Stomach (tissue), 9 donors: ENCODE results near the gene TREM1. TPM values are rescaled to one million over a fixed set of nuclear protein-coding genes. Genes with fewer than 3 reads are reported as not detected.

Experiments
- DNase-seq, 2 donors: peaks; one replicate each; pipeline versions ENCODE4 v3.0.0 to v3.0.0-alpha.2; 2013 to 2019
- H3K27ac ChIP-seq, 5 donors: fragments of 200-600 bp in 4 of 5; sonication (generic) in 4 of 5; one replicate each; pipeline ENCODE4 v1.5.1; 2013 to 2019; ENCODE audit warnings: mild to moderate bottlenecking in 1 of 5, moderate library complexity in 1 of 5
- H3K27me3 ChIP-seq, 3 donors: fragments of 200-600 bp; sonication (generic); one replicate each; pipeline ENCODE4 v1.5.1; 2017 to 2019; ENCODE audit warnings: mixed run types in 1 of 3
- H3K36me3 ChIP-seq, 4 donors: fragments of 200-600 bp; sonication (generic); 1 replicate in 3 of 4; 2 replicates in 1 of 4; pipeline ENCODE4 v1.5.1; 2016 to 2019
- H3K4me1 ChIP-seq, 4 donors: fragments of 200-600 bp; sonication (generic); one replicate each; pipeline ENCODE4 v1.5.1; 2016 to 2019
- H3K4me3 ChIP-seq, 4 donors: fragments of 200-600 bp; sonication (generic) in 3 of 4; one replicate each; pipeline ENCODE4 v1.5.1; 2016 to 2019; ENCODE audit warnings: mild to moderate bottlenecking in 1 of 4
- H3K9me3 ChIP-seq, 4 donors: fragments of 200-600 bp; sonication (generic); one replicate each; pipeline ENCODE4 v1.5.1; 2016 to 2019
- EP300 ChIP-seq: sonication (generic); formaldehyde crosslinking; IDR thresholded peaks from one replicate; pipeline ENCODE4 v1.6.1; 2017; ENCODE audit warnings: antibody characterized with exemption
- POLR2A ChIP-seq, 4 donors: fragments of 450-650 bp; IDR thresholded peaks; one replicate each; pipeline ENCODE4 v1.6.1; 2016; ENCODE audit warnings: antibody characterized with exemption in 4 of 4, control low read depth in 2 of 4, mild to moderate bottlenecking in 1 of 4, moderate library complexity in 1 of 4
- POLR2AphosphoS5 ChIP-seq, 3 donors: sonication (generic); formaldehyde crosslinking; IDR thresholded peaks; one replicate each; pipeline ENCODE4 v1.6.1; 2016; ENCODE audit warnings: antibody characterized with exemption in 3 of 3
- WGBS, 5 donors: extraction: QIAGEN DNeasy Blood & Tissue Kit in 3 of 5; methylation state at CpG; one replicate each; pipeline versions ENCODE4 v1.1.5 to v1.1.7; 2013 to 2018; 5-methylcytosine and 5-hydroxymethylcytosine counted together
- intact Hi-C: fragments of 100-400 bp; cut with DNase I; formaldehyde crosslinking; loops from one replicate; pipeline ENCODE4 v1.15.1; 2023; ENCODE audit warnings: low total_unique reads
- polyA plus RNA-seq, 3 donors: library from polyadenylated mRNA; stranded (reverse); fragments of 200-250 nt; gene quantifications; one replicate each; pipeline ENCODE4 v1.2.3, GENCODE V29; 2013
- total RNA-seq, 5 donors: library from RNA; depleted of rRNA; stranded (reverse); fragments of >200 nt; gene quantifications; one replicate each; pipeline versions ENCODE4 v1.1.0 to v1.2.3, GENCODE V29; 2014 to 2016
- TF ChIP-seq, protein P1 (sequence below), 7 experiments: fragments of 450-650 bp in 4 of 7; fragments of 200-600 bp in 3 of 7; sonication (generic) in 3 of 7; IDR thresholded peaks; one replicate each; pipeline ENCODE4 v1.5.1; 2016 to 2019; ENCODE audit warnings: antibody characterized with exemption in 7 of 7, control low read depth in 2 of 7, mild to moderate bottlenecking in 1 of 7
- donor health status: healthy with polysubstance abuse.
- donor health status: Bipolar disorder and iron deficiency.
- donor health status: healthy.

Gene TREM1
- total and polyA plus RNA-seq, 8 donors = 0.10 to 7.7 (median 1.7) TPM; not detected in 5

DNA sequence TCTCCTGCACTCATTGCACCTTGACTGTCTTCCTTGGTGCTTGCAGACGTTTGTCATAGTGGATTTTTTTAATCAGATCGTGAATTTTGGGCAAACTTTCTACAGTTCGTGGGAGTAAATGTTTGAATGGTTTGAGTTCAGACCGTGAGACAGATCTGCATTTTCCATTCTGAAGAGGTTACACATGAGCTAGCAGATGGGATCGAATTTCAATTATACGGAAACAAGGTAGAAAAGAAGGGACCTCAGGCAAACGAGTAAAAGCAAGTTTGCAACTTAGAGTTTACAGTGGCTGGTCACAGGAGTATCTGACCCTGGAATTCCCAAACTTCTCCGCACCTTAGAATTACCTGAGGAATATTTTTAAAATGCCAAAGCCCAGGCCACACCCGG, 31.8 kb upstream of the TREM1 start:
- H3K4me1 ChIP-seq = peaks cover 0 to 15% (median 9%) of the 10 kb centered on the region in 4 donors
- no peaks in the 10 kb centered on the region for H3K9me3 ChIP-seq
- TF ChIP-seq, protein P1, sequence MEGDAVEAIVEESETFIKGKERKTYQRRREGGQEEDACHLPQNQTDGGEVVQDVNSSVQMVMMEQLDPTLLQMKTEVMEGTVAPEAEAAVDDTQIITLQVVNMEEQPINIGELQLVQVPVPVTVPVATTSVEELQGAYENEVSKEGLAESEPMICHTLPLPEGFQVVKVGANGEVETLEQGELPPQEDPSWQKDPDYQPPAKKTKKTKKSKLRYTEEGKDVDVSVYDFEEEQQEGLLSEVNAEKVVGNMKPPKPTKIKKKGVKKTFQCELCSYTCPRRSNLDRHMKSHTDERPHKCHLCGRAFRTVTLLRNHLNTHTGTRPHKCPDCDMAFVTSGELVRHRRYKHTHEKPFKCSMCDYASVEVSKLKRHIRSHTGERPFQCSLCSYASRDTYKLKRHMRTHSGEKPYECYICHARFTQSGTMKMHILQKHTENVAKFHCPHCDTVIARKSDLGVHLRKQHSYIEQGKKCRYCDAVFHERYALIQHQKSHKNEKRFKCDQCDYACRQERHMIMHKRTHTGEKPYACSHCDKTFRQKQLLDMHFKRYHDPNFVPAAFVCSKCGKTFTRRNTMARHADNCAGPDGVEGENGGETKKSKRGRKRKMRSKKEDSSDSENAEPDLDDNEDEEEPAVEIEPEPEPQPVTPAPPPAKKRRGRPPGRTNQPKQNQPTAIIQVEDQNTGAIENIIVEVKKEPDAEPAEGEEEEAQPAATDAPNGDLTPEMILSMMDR (IDR thresholded peaks at IDR 0.05) = no peak
- TF ChIP-seq POLR2A (IDR thresholded peaks at IDR 0.05) (no peak), POLR2AphosphoS5 (IDR thresholded peaks at IDR 0.05) (no peak), EP300 (no peak)
- H3K4me3 ChIP-seq = peak overlapping the region in 3 of 4 donors; percentile 19 to 43 (median 33)
- intact Hi-C loops = no loop called here
- H3K27me3 ChIP-seq = peaks cover 0 to 50% (median 7%) of the 10 kb centered on the region in 3 donors
- H3K27ac ChIP-seq = no peak overlapping the region
- H3K36me3 ChIP-seq = no peaks in the 10 kb centered on the region
- DNase-seq = no peak
- WGBS, 5 donors = 24 to 38% (median 33%) methylated on average over 8 to 9 of the region's 9 CpGs

DNA sequence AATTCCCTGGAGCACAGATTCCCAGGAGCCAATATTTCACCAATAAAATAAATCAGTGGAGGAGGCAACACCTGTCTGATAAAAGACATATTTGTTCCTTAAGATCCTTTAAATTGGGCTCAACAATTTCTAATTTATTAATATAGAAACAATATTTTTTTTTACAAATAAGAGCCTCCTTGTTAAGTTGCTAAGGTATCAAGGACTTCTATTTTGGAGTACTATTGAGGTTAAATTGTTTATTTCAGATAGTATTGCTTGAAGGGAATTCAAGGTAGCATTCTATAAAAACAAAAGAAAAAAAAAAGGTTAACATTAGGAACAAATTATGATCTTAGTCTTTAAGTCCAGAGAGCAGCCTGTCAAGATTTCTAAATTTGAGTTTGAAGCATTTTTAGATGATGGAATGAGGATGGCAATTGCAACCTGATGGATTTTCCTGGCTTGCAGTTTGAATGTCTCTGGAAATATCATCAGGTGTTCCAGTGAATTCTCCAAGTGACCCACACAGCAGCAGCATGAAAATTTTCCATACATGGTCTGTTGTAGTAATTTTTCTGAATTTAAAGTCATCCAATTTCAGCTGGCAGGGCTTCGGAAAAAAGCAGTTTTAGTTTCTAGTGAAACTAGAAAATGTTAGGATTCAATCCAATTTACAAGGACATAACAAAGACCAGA, 29.6 kb upstream of the TREM1 start:
- intact Hi-C loops = no loop called here
- Histone ChIP-seq H3K4me1 (peaks cover 0 to 15% (median 9%) of the 10 kb centered on the region in 4 donors), H3K36me3 (no peaks in the 10 kb centered on the region), H3K27ac (no peak overlapping the region), H3K4me3 (no peak overlapping the region), H3K9me3 (no peaks in the 10 kb centered on the region), H3K27me3 (peaks cover 0 to 63% (median 7%) of the 10 kb centered on the region in 3 donors)
- 83 to 88% (median 88%) methylated on average over 1 of the region's 1 CpG for WGBS, 5 donors
- TF ChIP-seq POLR2A (IDR thresholded peaks at IDR 0.05) (no peak), POLR2AphosphoS5 (IDR thresholded peaks at IDR 0.05) (no peak), EP300 (no peak)
- TF ChIP-seq, protein P1 (IDR thresholded peaks at IDR 0.05) = no peak
- DNase-seq = no peak

DNA sequence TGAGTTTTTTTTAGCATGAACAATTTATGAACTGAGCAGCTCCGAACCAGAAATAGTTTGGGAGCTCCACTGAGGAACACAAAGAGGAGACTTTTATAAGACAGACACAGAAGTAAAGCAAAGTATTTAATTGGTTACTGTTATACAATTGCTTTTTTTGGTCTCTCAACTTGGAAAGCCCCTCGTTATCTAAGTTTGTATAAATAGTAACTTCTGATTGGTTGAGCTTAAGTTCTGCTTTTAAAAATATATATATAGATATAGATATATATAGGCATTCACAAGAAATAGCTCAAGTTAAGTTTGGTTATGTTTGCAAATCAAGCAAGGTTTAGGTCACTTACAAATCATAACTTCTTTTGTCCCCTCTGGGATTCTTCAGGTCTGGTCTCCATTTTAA, 28.7 kb upstream of the TREM1 start:
- peaks cover 0 to 11% (median 9%) of the 10 kb centered on the region in 4 donors for H3K4me1 ChIP-seq
- DNase-seq = no peak
- 47 to 69% (median 60%) methylated on average over 2 of the region's 2 CpGs for WGBS, 5 donors
- intact Hi-C loops = no loop called here
- no peaks in the 10 kb centered on the region for H3K36me3 ChIP-seq
- H3K9me3 ChIP-seq = no peaks in the 10 kb centered on the region
- no peak overlapping the region for H3K27ac ChIP-seq
- no peak overlapping the region for H3K4me3 ChIP-seq
- H3K27me3 ChIP-seq = peaks cover 0 to 71% (median 7%) of the 10 kb centered on the region in 3 donors
- TF ChIP-seq POLR2AphosphoS5 (IDR thresholded peaks at IDR 0.05) (no peak), POLR2A (IDR thresholded peaks at IDR 0.05) (no peak), EP300 (no peak)
- TF ChIP-seq, protein P1 (IDR thresholded peaks at IDR 0.05) = no peak

DNA sequence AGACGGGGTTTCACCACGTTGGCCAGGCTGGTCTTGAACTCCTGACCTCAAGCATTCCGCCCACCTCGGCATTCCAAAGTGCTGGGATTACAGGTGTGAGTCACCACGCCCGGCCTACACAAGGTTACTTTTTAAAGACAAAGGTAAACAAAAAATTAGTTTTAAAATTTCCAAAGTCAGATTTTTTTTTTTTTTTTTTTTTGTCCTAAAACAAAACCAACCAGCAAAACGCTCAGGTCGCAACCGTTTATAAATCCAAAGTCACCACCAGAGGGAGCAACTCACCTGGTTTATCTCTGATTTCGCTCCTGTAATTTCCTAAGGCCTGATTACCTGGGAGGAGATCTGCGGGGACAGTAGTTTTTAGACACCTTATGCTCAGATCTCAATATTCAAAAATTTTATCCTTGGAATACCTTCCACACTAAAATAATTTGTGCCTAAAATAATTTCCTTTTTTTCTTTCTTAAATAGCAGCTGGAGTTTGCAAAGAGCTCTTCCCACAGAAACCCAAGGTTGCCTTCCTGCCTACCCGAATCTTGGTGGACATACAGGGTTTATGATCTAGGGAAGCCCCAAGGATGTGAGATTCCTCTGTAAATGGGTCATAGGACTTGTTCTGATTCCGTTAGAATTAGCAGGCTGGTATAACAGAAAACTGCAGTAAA, 19.8 kb upstream of the TREM1 start:
- WGBS, 5 donors = 15 to 28% (median 21%) methylated on average over 13 of the region's 13 CpGs
- no peaks in the 10 kb centered on the region for H3K9me3 ChIP-seq
- H3K36me3 ChIP-seq = no peaks in the 10 kb centered on the region
- intact Hi-C loops = no loop called here
- H3K27me3 ChIP-seq = peaks cover 0 to 25% (median 0%) of the 10 kb centered on the region in 3 donors
- peak; percentile 53 to 82 for DNase-seq
- no peak overlapping the region for H3K27ac ChIP-seq
- no peak overlapping the region for H3K4me3 ChIP-seq
- H3K4me1 ChIP-seq = peaks cover 0 to 8% (median 4%) of the 10 kb centered on the region in 4 donors
- TF ChIP-seq, protein P1 (IDR thresholded peaks at IDR 0.05) = peak in 5 of 7 experiments; percentile 26 to 53 (median 49)
- TF ChIP-seq EP300 = no peak
